Measurements from ENCODE around the gene RIMBP2.
"Not testable (repeated sequence)": the region's sequence is repeated elsewhere in the genome, so short reads cannot be mapped to it uniquely, and the experiment has no call there.

The RIMBP2 gene

GRCh38 chr12:130715998-130716968 is at the start of gene RIMBP2:
Gene RIMBP2 (minus strand): TSS chr12:130716299. CDS start chr12:130479013, 237,286 bp downstream.
- DNase-seq: peak; percentile 74

- DNase-seq: no peak
Measured at GRCh38 chr12:130765186-130765659, 49.1 kb upstream of the RIMBP2 start.

GRCh38 chr12:130764475-130765185 is 48.5 kb upstream of the RIMBP2 start:
- peak; percentile 31 for DNase-seq

GRCh38 chr12:130764073-130764472 is 48.0 kb upstream of the RIMBP2 start:
- peak; percentile 12 for DNase-seq

GRCh38 chr12:130762319-130762675 is 46.2 kb upstream of the RIMBP2 start:
- peak; percentile 19 for DNase-seq

GRCh38 chr12:130761537-130762318 is 45.6 kb upstream of the RIMBP2 start:
- peak; percentile 50 for DNase-seq

GRCh38 chr12:130754234-130754901 is 38.3 kb upstream of the RIMBP2 start:
- DNase-seq: no peak

- DNase-seq: no peak
Measured at GRCh38 chr12:130752692-130753230, 36.7 kb upstream of the RIMBP2 start.

- DNase-seq: not testable (repeated sequence)
Measured at GRCh38 chr12:130752037-130752436, 35.9 kb upstream of the RIMBP2 start.

GRCh38 chr12:130748786-130749185 is 32.7 kb upstream of the RIMBP2 start:
- DNase-seq: no peak

- DNase-seq: peak; percentile 79
Measured at GRCh38 chr12:130747867-130748740, 32.0 kb upstream of the RIMBP2 start.

GRCh38 chr12:130746546-130746945 is 30.4 kb upstream of the RIMBP2 start:
- no peak for DNase-seq

GRCh38 chr12:130745921-130746320 is 29.8 kb upstream of the RIMBP2 start:
- no peak for DNase-seq

GRCh38 chr12:130744274-130744673 is 28.2 kb upstream of the RIMBP2 start:
- no peak for DNase-seq

GRCh38 chr12:130743606-130744005 is 27.5 kb upstream of the RIMBP2 start:
- no peak for DNase-seq

- no peak for DNase-seq
Measured at GRCh38 chr12:130743176-130743575, 27.1 kb upstream of the RIMBP2 start.

GRCh38 chr12:130742716-130743115 is 26.6 kb upstream of the RIMBP2 start:
- DNase-seq: no peak

GRCh38 chr12:130742112-130742511 is 26.0 kb upstream of the RIMBP2 start:
- no peak for DNase-seq

GRCh38 chr12:130739571-130739970 is 23.5 kb upstream of the RIMBP2 start:
- no peak for DNase-seq

GRCh38 chr12:130738403-130738802 is 22.3 kb upstream of the RIMBP2 start:
- DNase-seq: not testable (repeated sequence)

GRCh38 chr12:130737731-130738130 is 21.6 kb upstream of the RIMBP2 start:
- DNase-seq: no peak
